ENCODE measurements around the gene MKI67.
A peak's percentile ranks its signal among the peaks of the same experiment; 100 is the strongest.

Gene MKI67

GRCh38 chr10:128080231-128080630, 46.0 kb downstream of the MKI67 start:
- TF ChIP-seq, protein P1, sequence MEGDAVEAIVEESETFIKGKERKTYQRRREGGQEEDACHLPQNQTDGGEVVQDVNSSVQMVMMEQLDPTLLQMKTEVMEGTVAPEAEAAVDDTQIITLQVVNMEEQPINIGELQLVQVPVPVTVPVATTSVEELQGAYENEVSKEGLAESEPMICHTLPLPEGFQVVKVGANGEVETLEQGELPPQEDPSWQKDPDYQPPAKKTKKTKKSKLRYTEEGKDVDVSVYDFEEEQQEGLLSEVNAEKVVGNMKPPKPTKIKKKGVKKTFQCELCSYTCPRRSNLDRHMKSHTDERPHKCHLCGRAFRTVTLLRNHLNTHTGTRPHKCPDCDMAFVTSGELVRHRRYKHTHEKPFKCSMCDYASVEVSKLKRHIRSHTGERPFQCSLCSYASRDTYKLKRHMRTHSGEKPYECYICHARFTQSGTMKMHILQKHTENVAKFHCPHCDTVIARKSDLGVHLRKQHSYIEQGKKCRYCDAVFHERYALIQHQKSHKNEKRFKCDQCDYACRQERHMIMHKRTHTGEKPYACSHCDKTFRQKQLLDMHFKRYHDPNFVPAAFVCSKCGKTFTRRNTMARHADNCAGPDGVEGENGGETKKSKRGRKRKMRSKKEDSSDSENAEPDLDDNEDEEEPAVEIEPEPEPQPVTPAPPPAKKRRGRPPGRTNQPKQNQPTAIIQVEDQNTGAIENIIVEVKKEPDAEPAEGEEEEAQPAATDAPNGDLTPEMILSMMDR (IDR thresholded peaks at IDR 0.05; ENCODE audit: low read depth, low read length) = no peak
- H3K4me3 ChIP-seq (ENCODE audit: low read depth, low read length) = no peak overlapping the region

GRCh38 chr10:128078136-128078969, 47.9 kb downstream of the MKI67 start:
- TF ChIP-seq, protein P1 (IDR thresholded peaks at IDR 0.05; ENCODE audit: low read depth, low read length) = peak; percentile 74
- H3K4me3 ChIP-seq (ENCODE audit: low read depth, low read length) = no peak overlapping the region

DNA sequence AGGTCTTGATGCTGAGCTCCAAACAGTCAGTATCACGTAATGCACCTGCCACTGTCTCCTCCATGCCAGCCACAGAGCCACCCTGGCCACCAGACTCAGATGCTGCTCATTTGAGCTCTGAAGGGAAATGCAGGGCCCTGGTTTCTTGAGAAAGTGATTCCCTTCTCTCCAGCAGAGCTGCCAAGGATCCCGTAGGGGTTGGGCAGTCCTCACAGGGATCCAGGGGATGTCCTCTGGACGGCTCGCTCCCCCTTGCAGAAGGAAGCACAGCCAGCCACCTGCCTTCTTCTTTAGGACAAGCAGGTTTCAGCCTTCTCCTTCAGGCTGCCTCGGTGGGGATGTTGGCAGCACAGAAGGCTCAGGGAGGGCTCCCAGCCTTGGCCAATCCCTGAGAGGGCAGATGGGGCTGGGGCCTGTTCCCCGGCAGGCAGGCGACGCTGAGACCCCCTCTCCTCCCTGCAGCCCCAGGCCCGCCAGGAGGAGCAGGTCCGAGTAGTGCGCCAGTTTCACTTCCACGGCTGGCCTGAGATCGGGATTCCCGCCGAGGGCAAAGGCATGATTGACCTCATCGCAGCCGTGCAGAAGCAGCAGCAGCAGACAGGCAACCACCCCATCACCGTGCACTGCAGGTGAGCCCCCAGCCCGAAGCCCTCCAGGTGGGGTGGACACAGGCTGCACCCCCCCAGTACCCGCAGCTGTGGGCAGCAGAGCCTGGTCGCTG, 48.9 kb downstream of the MKI67 start:
- TF ChIP-seq, protein P1 (IDR thresholded peaks at IDR 0.05; ENCODE audit: low read depth, low read length) = no peak
- H3K4me3 ChIP-seq (ENCODE audit: low read depth, low read length) = no peak overlapping the region

GRCh38 chr10:128074589-128074988, 51.6 kb downstream of the MKI67 start:
- TF ChIP-seq, protein P1 (IDR thresholded peaks at IDR 0.05; ENCODE audit: low read depth, low read length) = no peak
- no peak overlapping the region for H3K4me3 ChIP-seq (ENCODE audit: low read depth, low read length)

DNA sequence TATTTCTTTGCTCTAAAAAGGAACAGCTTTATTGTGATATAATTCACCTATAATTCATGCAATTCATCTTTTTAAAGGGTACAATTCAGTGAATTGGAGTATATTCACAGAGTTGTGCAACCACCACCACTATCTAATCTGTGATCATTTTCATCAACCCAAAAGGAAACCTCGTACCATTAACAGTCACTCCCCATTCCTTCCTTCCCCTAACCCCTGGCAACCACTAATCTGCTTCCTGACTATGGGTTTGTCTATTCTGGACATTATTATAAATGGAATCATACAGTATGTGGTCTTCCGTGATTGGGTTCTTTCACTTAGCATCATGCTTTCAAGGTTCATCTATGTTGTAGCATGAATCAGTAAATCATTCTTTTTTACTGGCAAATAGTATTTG, 52.3 kb downstream of the MKI67 start:
- TF ChIP-seq, protein P1 (IDR thresholded peaks at IDR 0.05; ENCODE audit: low read depth, low read length) = no peak
- H3K4me3 ChIP-seq (ENCODE audit: low read depth, low read length) = no peak overlapping the region

DNA sequence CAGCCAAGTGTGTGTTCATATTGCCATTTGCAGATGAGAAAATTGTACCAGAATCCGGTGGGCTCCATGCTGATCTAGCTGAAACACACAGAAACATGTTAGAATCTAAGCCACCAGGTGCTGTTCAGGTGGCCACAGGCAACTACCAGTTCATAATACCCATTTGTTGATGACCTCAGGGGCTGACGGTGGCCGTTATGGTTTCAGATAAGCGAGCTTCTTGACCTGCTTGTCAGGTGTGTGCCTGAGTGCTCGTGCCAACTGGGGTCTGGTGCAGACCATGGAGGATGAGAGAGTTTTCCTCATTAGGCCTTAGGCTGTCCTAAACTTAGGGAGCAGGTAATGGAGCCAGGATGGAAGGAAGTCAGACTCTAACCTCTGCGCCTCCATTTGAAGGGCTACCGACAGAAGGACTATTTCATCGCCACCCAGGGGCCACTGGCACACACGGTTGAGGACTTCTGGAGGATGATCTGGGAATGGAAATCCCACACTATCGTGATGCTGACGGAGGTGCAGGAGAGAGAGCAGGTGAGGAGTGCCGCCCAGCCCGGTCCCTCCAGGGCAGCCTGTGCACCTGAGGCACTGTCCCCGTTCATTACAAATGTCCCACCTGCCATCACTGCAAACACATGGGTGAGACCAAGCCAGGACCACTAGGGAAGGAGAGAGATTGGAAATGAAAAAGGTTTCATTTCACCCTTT, 53.1 kb downstream of the MKI67 start:
- TF ChIP-seq, protein P1 (IDR thresholded peaks at IDR 0.05; ENCODE audit: low read depth, low read length) = no peak
- no peak overlapping the region for H3K4me3 ChIP-seq (ENCODE audit: low read depth, low read length)

Data from WI38 (cell line).